ENCODE data around the gene ASIC4. TPM values are rescaled to one million over a fixed set of nuclear protein-coding genes. Genes with fewer than 3 reads are reported as not detected.

Gene ASIC4
- total RNA-seq, 2 experiments from 2014 or later, result not detected

GRCh38 chr2:219539926-219540678 lies 25.8 kb downstream of the ASIC4 start:
- CTCF ChIA-PET, result interaction anchor here (1.1 to 3.7 kb wide), 7 partner anchors 10 to 149 kb away, joined by 3 to 31 read pairs (median 8); a partner anchor contains a TSS
- POLR2A ChIA-PET, result no interaction called here

GRCh38 chr2:219540784-219541504 lies 26.7 kb downstream of the ASIC4 start:
- ChIA-PET CTCF (interaction anchor here (0.6 to 3.7 kb wide), 22 partner anchors 11 to 152 kb away, joined by 3 to 31 read pairs (median 4); partner anchors contain the start of genes INHA, OBSL1 and STK11IP), POLR2A (no interaction called here)

GRCh38 chr2:219541611-219542180 lies 27.4 kb downstream of the ASIC4 start:
- POLR2A ChIA-PET, result interaction anchor here (0.6 kb wide), 1 partner anchor 11 kb away, joined by 3 read pairs; no protein-coding TSS in a partner anchor
- CTCF ChIA-PET, result interaction anchor here (0.6 to 3.7 kb wide), 28 partner anchors 9 to 153 kb away, joined by 3 to 31 read pairs (median 4); partner anchors contain the start of genes INHA, OBSL1 and STK11IP

- ChIA-PET POLR2A (no interaction called here), CTCF (interaction anchor here (0.6 to 3.4 kb wide), 11 partner anchors 9 to 153 kb away, joined by 3 to 13 read pairs (median 6); partner anchors contain the start of gene STK11IP)
These were observed 28.8 kb downstream of the ASIC4 start for GRCh38 chr2:219542931-219543595.

GRCh38 chr2:219543596-219544358 lies 29.5 kb downstream of the ASIC4 start, which contains the start of the genes CHPF and TMEM198:
TSS of gene CHPF (minus strand) at chr2:219543809. CDS start at chr2:219543538, 271 bp downstream.
TSS of gene TMEM198 (plus strand) at chr2:219544028. CDS start at chr2:219544728, 700 bp downstream.
- POLR2A ChIA-PET, result interaction anchor here (0.9 kb wide), 2 partner anchors 45 to 54 kb away, joined by 4 to 5 read pairs; partner anchors contain the start of genes GMPPA and STK11IP
- CTCF ChIA-PET, result interaction anchor here (1.0 to 3.4 kb wide), 9 partner anchors 9 to 154 kb away, joined by 3 to 13 read pairs (median 6); partner anchors contain the start of gene STK11IP

GRCh38 chr2:219544567-219544966 lies 30.3 kb downstream of the ASIC4 start:
- ChIA-PET CTCF (interaction anchor here (1.9 kb wide), 1 partner anchor 16 kb away, joined by 5 read pairs; no protein-coding TSS in a partner anchor), POLR2A (no interaction called here)

- ChIA-PET CTCF (interaction anchor here (1.9 kb wide), 1 partner anchor 15 kb away, joined by 5 read pairs; no protein-coding TSS in a partner anchor), POLR2A (no interaction called here)
These were observed 31.1 kb downstream of the ASIC4 start for GRCh38 chr2:219545295-219545942.

GRCh38 chr2:219545943-219546352 lies 31.7 kb downstream of the ASIC4 start:
- POLR2A ChIA-PET, result no interaction called here
- CTCF ChIA-PET, result no interaction called here

GRCh38 chr2:219547621-219548020 lies 33.3 kb downstream of the ASIC4 start:
- ChIA-PET POLR2A (no interaction called here), CTCF (interaction anchor here (2.0 kb wide), 1 partner anchor 145 kb away, joined by 7 read pairs; no protein-coding TSS in a partner anchor)

GRCh38 chr2:219548990-219549389 lies 34.7 kb downstream of the ASIC4 start:
- ChIA-PET POLR2A (no interaction called here), CTCF (interaction anchor here (1.3 to 2.0 kb wide), 3 partner anchors 11 to 146 kb away, joined by 4 to 10 read pairs (median 7); no protein-coding TSS in a partner anchor)

- ChIA-PET CTCF (interaction anchor here (1.3 to 2.0 kb wide), 2 partner anchors 11 to 93 kb away, joined by 4 to 10 read pairs; no protein-coding TSS in a partner anchor), POLR2A (no interaction called here)
These were observed 35.3 kb downstream of the ASIC4 start for GRCh38 chr2:219549619-219550018.

- POLR2A ChIA-PET, result interaction anchor here (1.2 kb wide), 1 partner anchor 10 kb away, joined by 3 read pairs; no protein-coding TSS in a partner anchor
These were observed 37.4 kb downstream of the ASIC4 start for GRCh38 chr2:219551441-219552381.

GRCh38 chr2:219552382-219553167 lies 38.3 kb downstream of the ASIC4 start:
- CTCF ChIA-PET, result interaction anchor here (1.1 to 1.5 kb wide), 3 partner anchors 9 to 23 kb away, joined by 3 to 10 read pairs (median 4); partner anchors contain the start of genes CHPF and TMEM198
- POLR2A ChIA-PET, result interaction anchor here (1.2 kb wide), 1 partner anchor 10 kb away, joined by 3 read pairs; no protein-coding TSS in a partner anchor

More at GRCh38 chr2:219551441-219552381, 37.4 kb downstream of the ASIC4 start:
- CTCF ChIA-PET, result interaction anchor here (1.0 to 1.5 kb wide), 5 partner anchors 8 to 22 kb away, joined by 3 to 10 read pairs (median 3); partner anchors contain the start of genes CHPF and TMEM198

GRCh38 chr2:219553168-219553417 lies 38.8 kb downstream of the ASIC4 start:
- CTCF ChIA-PET, result interaction anchor here (1.5 kb wide), 1 partner anchor 12 kb away, joined by 4 read pairs; no protein-coding TSS in a partner anchor
- POLR2A ChIA-PET, result interaction anchor here (1.2 kb wide), 1 partner anchor 11 kb away, joined by 3 read pairs; no protein-coding TSS in a partner anchor

- POLR2A ChIA-PET, result interaction anchor here (0.5 kb wide), 1 partner anchor 17 kb away, joined by 3 read pairs; no protein-coding TSS in a partner anchor
- CTCF ChIA-PET, result no interaction called here
These were observed 39.2 kb downstream of the ASIC4 start for GRCh38 chr2:219553463-219553963.

Measured in activated CD8-positive, alpha-beta memory T cell treated with anti-CD3 and anti-CD28 coated beads for 36 hours (primary cell).